Smooth muscle cell (in vitro differentiated cells): Measurements from ENCODE around the gene PHETA2. TPM values are rescaled to one million over a fixed set of nuclear protein-coding genes. Genes with fewer than 3 reads are reported as not detected.

Experiments used
- DNase-seq: peaks from one replicate; lab custom pipeline; 2025; ENCODE audit not compliant: unreplicated experiment; lab: John Stamatoyannopoulos, UW
- H2AFZ ChIP-seq: fragments of 200-600 bp; sonication (generic); 2 replicates; pipeline ENCODE4 v1.6.0; 2016; ENCODE audit warnings: antibody characterized with exemption, low read depth, mild to moderate bottlenecking
- H3F3A ChIP-seq: fragments of 200-600 bp; sonication (generic); 2 replicates; pipeline ENCODE4 v1.6.0; 2017; ENCODE audit warnings: antibody characterized with exemption, low read depth
- H3K27ac ChIP-seq: fragments of 200-600 bp; sonication (generic); 2 replicates; pipeline ENCODE4 v1.5.1; 2016; ENCODE audit warnings: low read depth, mild to moderate bottlenecking
- H3K27me3 ChIP-seq: fragments of 200-600 bp; sonication (generic); 2 replicates; pipeline ENCODE4 v1.6.1; 2016; ENCODE audit warnings: low read depth, mild to moderate bottlenecking
- H3K36me3 ChIP-seq: fragments of 200-600 bp; sonication (generic); 2 replicates; pipeline ENCODE4 v1.5.1; 2016; ENCODE audit warnings: low read depth
- H3K4me1 ChIP-seq: fragments of 200-600 bp; sonication (generic); 2 replicates; pipeline ENCODE4 v1.5.1; 2016; ENCODE audit warnings: low read depth
- H3K4me2 ChIP-seq: fragments of 200-600 bp; sonication (generic); 2 replicates; pipeline ENCODE4 v1.6.0; 2016; ENCODE audit warnings: mild to moderate bottlenecking
- H3K4me3 ChIP-seq: fragments of 200-600 bp; sonication (generic); 2 replicates; pipeline ENCODE4 v1.5.1; 2016; ENCODE audit warnings: mild to moderate bottlenecking
- H3K79me2 ChIP-seq: fragments of 200-600 bp; sonication (generic); 2 replicates; pipeline ENCODE4 v1.6.0; 2016; ENCODE audit warnings: low read depth, mild to moderate bottlenecking
- H3K9ac ChIP-seq: fragments of 200-600 bp; sonication (generic); 2 replicates; pipeline ENCODE4 v1.6.0; 2016; ENCODE audit warnings: low read depth
- H3K9me3 ChIP-seq: fragments of 200-600 bp; sonication (generic); replicated peaks from 2 replicates; pipeline ENCODE4 v1.5.1; 2016; ENCODE audit warnings: low read depth
- H4K20me1 ChIP-seq: fragments of 200-600 bp; sonication (generic); 2 replicates; pipeline ENCODE4 v1.6.0; 2016; ENCODE audit warnings: low read depth
- WGBS: methylation state at CpG from one replicate; pipeline ENCODE4 v1.1.7; 2016; ENCODE audit warnings: low lambda C conversion rate; 5-methylcytosine and 5-hydroxymethylcytosine counted together
- polyA plus RNA-seq: library from polyadenylated mRNA; unstranded; fragments of >200 nt; fragmentation: Nextera tagmentation; extraction: Ambion mirVana; gene quantifications from 2 replicates; pipeline ENCODE4 v1.2.1, GENCODE V29; 2016
- total RNA-seq: library from RNA; depleted of rRNA; stranded (reverse); fragments of >200 nt; gene quantifications from 2 replicates; pipeline ENCODE4 v1.2.3, GENCODE V29; 2014
- TF ChIP-seq, protein P1 (sequence below): fragments of 200-600 bp; sonication (generic); IDR thresholded peaks from 2 replicates; pipeline ENCODE4 v1.5.1; 2017; ENCODE audit warnings: borderline replicate concordance, mild to moderate bottlenecking, antibody characterized with exemption; ENCODE audit not compliant: insufficient read depth, poor library complexity, severe bottlenecking

The PHETA2 gene
- total and polyA plus RNA-seq, 2 experiments from 2014 or later: 6.7 to 15.9 TPM

DNA sequence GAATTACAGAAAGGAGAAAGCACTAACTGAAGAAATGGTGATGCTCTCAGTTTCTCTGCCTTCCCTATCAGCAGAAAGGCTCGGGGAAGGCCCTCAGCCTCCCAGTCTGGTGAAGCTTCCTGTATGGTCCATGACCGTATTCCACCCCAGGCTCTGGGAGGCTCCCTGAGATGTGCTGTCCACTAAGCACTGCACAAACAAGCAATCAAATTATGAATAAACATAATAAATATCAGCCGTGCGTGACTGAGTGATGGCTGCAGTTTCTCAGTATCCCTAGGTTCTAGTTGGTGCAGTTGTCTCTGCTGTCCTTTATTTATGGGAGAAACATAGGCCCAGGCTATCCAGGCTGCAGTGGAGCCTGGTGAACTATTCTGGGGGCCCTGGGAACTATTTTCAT lies 9.1 kb downstream of the PHETA2 start:
- no peak overlapping the region for H3K27ac ChIP-seq
- H3F3A ChIP-seq: peaks cover 19% of the 10 kb centered on the region
- H3K4me2 ChIP-seq: no peak overlapping the region
- no peaks in the 10 kb centered on the region for H3K27me3 ChIP-seq
- peaks cover 30% of the 10 kb centered on the region for H3K79me2 ChIP-seq
- TF ChIP-seq, protein P1, sequence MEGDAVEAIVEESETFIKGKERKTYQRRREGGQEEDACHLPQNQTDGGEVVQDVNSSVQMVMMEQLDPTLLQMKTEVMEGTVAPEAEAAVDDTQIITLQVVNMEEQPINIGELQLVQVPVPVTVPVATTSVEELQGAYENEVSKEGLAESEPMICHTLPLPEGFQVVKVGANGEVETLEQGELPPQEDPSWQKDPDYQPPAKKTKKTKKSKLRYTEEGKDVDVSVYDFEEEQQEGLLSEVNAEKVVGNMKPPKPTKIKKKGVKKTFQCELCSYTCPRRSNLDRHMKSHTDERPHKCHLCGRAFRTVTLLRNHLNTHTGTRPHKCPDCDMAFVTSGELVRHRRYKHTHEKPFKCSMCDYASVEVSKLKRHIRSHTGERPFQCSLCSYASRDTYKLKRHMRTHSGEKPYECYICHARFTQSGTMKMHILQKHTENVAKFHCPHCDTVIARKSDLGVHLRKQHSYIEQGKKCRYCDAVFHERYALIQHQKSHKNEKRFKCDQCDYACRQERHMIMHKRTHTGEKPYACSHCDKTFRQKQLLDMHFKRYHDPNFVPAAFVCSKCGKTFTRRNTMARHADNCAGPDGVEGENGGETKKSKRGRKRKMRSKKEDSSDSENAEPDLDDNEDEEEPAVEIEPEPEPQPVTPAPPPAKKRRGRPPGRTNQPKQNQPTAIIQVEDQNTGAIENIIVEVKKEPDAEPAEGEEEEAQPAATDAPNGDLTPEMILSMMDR: no peak
- H2AFZ ChIP-seq: no peak overlapping the region
- H3K4me1 ChIP-seq: peaks cover 12% of the 10 kb centered on the region
- DNase-seq: no peak
- no peaks in the 10 kb centered on the region for H3K9me3 ChIP-seq
- no peak overlapping the region for H3K4me3 ChIP-seq
- H3K36me3 ChIP-seq: no peaks in the 10 kb centered on the region
- H3K9ac ChIP-seq: no peak overlapping the region
- H4K20me1 ChIP-seq: peaks cover 9% of the 10 kb centered on the region
- 93% methylated on average over 4 of the region's 4 CpGs for WGBS

DNA sequence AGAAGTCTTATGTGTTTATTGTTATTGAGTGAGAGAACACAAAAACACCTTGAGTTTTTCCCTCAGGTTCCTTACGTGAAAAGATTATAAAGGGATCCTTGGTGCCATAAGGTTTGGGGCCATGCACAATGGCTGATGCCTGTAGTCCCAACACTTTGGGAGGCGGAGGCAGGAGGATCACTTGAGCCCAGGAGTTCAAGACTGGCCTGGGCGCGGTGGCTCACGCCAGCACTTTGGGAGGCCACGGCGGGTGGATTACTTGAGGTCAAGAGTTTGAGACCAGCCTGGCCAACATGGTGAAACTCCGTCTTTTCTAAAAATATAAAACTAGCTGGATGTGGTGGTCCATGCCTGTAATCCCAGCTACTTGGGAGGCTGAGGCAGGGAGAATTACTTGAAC lies 10.8 kb downstream of the PHETA2 start:
- H3K9ac ChIP-seq: no peak overlapping the region
- no peaks in the 10 kb centered on the region for H3K36me3 ChIP-seq
- H4K20me1 ChIP-seq: peaks cover 17% of the 10 kb centered on the region
- no peak overlapping the region for H3K27ac ChIP-seq
- no peak overlapping the region for H3K4me3 ChIP-seq
- no peak overlapping the region for H3K4me2 ChIP-seq
- H3K27me3 ChIP-seq: no peaks in the 10 kb centered on the region
- over 99% methylated on average over 8 of the region's 8 CpGs for WGBS
- peaks cover 9% of the 10 kb centered on the region for H3K4me1 ChIP-seq
- no peaks in the 10 kb centered on the region for H3K9me3 ChIP-seq
- peaks cover 46% of the 10 kb centered on the region for H3K79me2 ChIP-seq
- DNase-seq: no peak
- TF ChIP-seq, protein P1: no peak
- peaks cover 13% of the 10 kb centered on the region for H3F3A ChIP-seq
- H2AFZ ChIP-seq: no peak overlapping the region

DNA sequence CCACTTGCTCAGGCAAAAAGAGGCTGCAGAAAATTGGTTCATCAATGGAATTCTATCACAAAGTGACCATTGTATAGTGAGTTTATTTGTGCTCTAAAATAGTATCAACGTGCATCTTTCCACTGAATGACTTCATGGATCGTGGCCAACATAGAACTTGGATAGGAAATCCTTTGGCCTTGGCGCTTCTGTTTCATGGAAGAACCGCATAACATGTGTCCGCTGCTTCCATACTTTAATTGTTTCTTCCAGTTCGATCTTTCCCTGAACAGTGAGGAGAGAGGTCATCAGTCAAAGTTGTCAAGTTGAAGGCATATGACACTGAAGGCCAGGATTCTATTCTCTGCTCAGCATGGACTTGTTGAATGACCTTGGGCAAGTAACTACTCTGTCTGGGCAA lies 12.0 kb downstream of the PHETA2 start:
- Histone ChIP-seq H3K4me3 (no peak overlapping the region), H3F3A (peaks cover 6% of the 10 kb centered on the region), H4K20me1 (peaks cover 17% of the 10 kb centered on the region), H3K9ac (no peak overlapping the region), H3K27ac (no peak overlapping the region), H3K4me1 (peaks cover 5% of the 10 kb centered on the region), H3K36me3 (no peaks in the 10 kb centered on the region), H3K79me2 (peaks cover 49% of the 10 kb centered on the region), H3K4me2 (no peak overlapping the region), H3K27me3 (no peaks in the 10 kb centered on the region), H3K9me3 (no peaks in the 10 kb centered on the region), H2AFZ (no peak overlapping the region)
- TF ChIP-seq, protein P1: no peak
- 96% methylated on average over 6 of the region's 6 CpGs for WGBS
- no peak for DNase-seq
